Neutrophil (primary cell): ENCODE data around the gene FGF12.

Experiments used
- H3K27ac ChIP-seq: fragments of 200-600 bp; sonication (generic); 2 replicates; pipeline ENCODE4 v1.5.1; 2016; ENCODE audit warnings: mild to moderate bottlenecking, moderate library complexity
- H3K27me3 ChIP-seq: fragments of 200-600 bp; sonication (generic); 2 replicates; pipeline ENCODE4 v1.6.0; 2016; ENCODE audit warnings: mild to moderate bottlenecking
- H3K36me3 ChIP-seq: fragments of 200-600 bp; sonication (generic); 2 replicates; pipeline ENCODE4 v1.5.1; 2017
- H3K4me1 ChIP-seq, 2 experiments: fragments of 200-600 bp in 1 of 2; sonication (generic) in 1 of 2; 1 replicate in 1 of 2; 2 replicates in 1 of 2; pipeline versions ENCODE4 v1.5.1 to v1.6.1; 2013 to 2016; ENCODE audit warnings: low read depth in 1 of 2, low read length in 1 of 2, mild to moderate bottlenecking in 1 of 2, moderate library complexity in 1 of 2; ENCODE audit not compliant: control insufficient read depth in 1 of 2, insufficient read depth in 1 of 2
- H3K4me3 ChIP-seq, 2 experiments: fragments of 200-600 bp in 1 of 2; sonication (generic) in 1 of 2; 1 replicate in 1 of 2; 2 replicates in 1 of 2; pipeline ENCODE4 v1.5.1; 2013 to 2016; ENCODE audit warnings: low read depth in 1 of 2, low read length in 1 of 2, mild to moderate bottlenecking in 1 of 2, moderate library complexity in 1 of 2
- H3K9me3 ChIP-seq: fragments of 200-600 bp; sonication (generic); 2 replicates; pipeline ENCODE4 v1.5.1; 2016
- CTCF ChIP-seq: fragments of 200-600 bp; sonication (generic); IDR thresholded peaks from 2 replicates; pipeline ENCODE4 v1.5.1; 2016; ENCODE audit warnings: antibody characterized with exemption

The FGF12 gene

GRCh38 chr3:192515664-192516045 lies 211.7 kb downstream of the FGF12 start:
- Histone ChIP-seq H3K27me3 (peaks cover 64% of the 10 kb centered on the region), H3K4me3 (no peak overlapping the region), H3K27ac (no peak overlapping the region), H3K36me3 (no peaks in the 10 kb centered on the region), H3K4me1 (no peaks in the 10 kb centered on the region), H3K9me3 (no peaks in the 10 kb centered on the region)
- TF ChIP-seq CTCF, result no peak

GRCh38 chr3:192514754-192515663 lies 212.3 kb downstream of the FGF12 start:
- Histone ChIP-seq H3K9me3 (no peaks in the 10 kb centered on the region), H3K36me3 (no peaks in the 10 kb centered on the region), H3K4me3 (no peak overlapping the region), H3K27me3 (peaks cover 64% of the 10 kb centered on the region), H3K4me1 (no peaks in the 10 kb centered on the region), H3K27ac (no peak overlapping the region)
- no peak for TF ChIP-seq CTCF

GRCh38 chr3:192514081-192514753 lies 213.1 kb downstream of the FGF12 start:
- TF ChIP-seq CTCF, result no peak
- Histone ChIP-seq H3K4me3 (no peak overlapping the region), H3K27me3 (peaks cover 64% of the 10 kb centered on the region), H3K9me3 (no peaks in the 10 kb centered on the region), H3K27ac (no peak overlapping the region), H3K36me3 (no peaks in the 10 kb centered on the region), H3K4me1 (no peaks in the 10 kb centered on the region)

GRCh38 chr3:192505731-192506130 lies 221.6 kb downstream of the FGF12 start:
- no peaks in the 10 kb centered on the region for H3K9me3 ChIP-seq
- H3K4me1 ChIP-seq, result no peaks in the 10 kb centered on the region
- H3K27ac ChIP-seq, result no peak overlapping the region
- H3K36me3 ChIP-seq, result no peaks in the 10 kb centered on the region
- no peak overlapping the region for H3K4me3 ChIP-seq
- no peaks in the 10 kb centered on the region for H3K27me3 ChIP-seq
- no peak for TF ChIP-seq CTCF

- no peak overlapping the region for H3K27ac ChIP-seq
- no peaks in the 10 kb centered on the region for H3K4me1 ChIP-seq
- no peak overlapping the region for H3K4me3 ChIP-seq
- no peaks in the 10 kb centered on the region for H3K27me3 ChIP-seq
- H3K36me3 ChIP-seq, result no peaks in the 10 kb centered on the region
- H3K9me3 ChIP-seq, result no peaks in the 10 kb centered on the region
- TF ChIP-seq CTCF, result no peak
Observed at GRCh38 chr3:192501401-192501800, 225.9 kb downstream of the FGF12 start.
